ENCODE data around the gene DNAJC24.

DNA sequence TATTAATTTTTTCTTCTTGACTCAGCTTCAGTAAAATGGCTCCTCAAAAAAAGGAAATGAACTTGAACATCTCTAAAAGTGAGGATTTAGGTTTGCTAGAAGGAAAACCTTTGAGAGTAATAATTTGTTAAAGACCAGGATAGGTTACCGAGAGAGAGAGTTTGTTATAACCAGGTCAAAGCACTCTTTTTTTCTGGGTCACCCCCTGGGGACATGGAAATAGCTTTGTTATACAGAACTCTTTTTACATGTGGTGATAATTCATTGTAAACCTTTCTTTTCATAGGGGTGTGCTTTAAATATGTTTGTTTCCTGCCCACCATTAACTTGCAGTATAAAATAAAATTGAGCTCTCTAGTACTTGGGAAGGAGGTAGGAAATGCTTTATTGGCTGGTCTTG, 47.7 kb downstream of the DNAJC24 start:
- no peak for TF ChIP-seq CTCF (IDR thresholded peaks at IDR 0.05)
- no peak for TF ChIP-seq EP300 (IDR thresholded peaks at IDR 0.05)

Measured in tibial nerve (tissue), 4 donors.